Stimulated activated CD8-positive, alpha-beta memory T cell treated with anti-CD3 and anti-CD28 coated beads, Interleukin-7, amount 100 ng/mL, for 48 hours (primary cell): ENCODE measurements around the gene PRKAA2.

Experiments used
- DNase-seq, 2 donors: peaks; one replicate each; pipeline ENCODE4 v3.0.0-alpha.2; 2020; ENCODE audit warnings: low read depth in 1 of 2; ENCODE audit errors: extremely low read depth in 1 of 2

PRKAA2 gene

GRCh38 chr1:56654126-56654923 lies 9.2 kb downstream of the PRKAA2 start:
- DNase-seq, result no peak

- DNase-seq, result no peak
Measured at GRCh38 chr1:56655991-56656613, 11.0 kb downstream of the PRKAA2 start.

- DNase-seq, result no peak
Measured at GRCh38 chr1:56658254-56658653, 13.1 kb downstream of the PRKAA2 start.

GRCh38 chr1:56660293-56660692 lies 15.2 kb downstream of the PRKAA2 start:
- DNase-seq, result no peak

GRCh38 chr1:56663846-56664245 lies 18.7 kb downstream of the PRKAA2 start:
- no peak for DNase-seq

GRCh38 chr1:56665384-56665783 lies 20.3 kb downstream of the PRKAA2 start:
- no peak for DNase-seq

GRCh38 chr1:56666112-56666608 lies 21.0 kb downstream of the PRKAA2 start:
- no peak for DNase-seq

- no peak for DNase-seq
Measured at GRCh38 chr1:56670350-56670749, 25.2 kb downstream of the PRKAA2 start.

GRCh38 chr1:56671085-56671484 lies 26.0 kb downstream of the PRKAA2 start:
- DNase-seq, result no peak

- DNase-seq, result no peak
Measured at GRCh38 chr1:56671542-56671941, 26.4 kb downstream of the PRKAA2 start.

GRCh38 chr1:56672579-56672978 lies 27.5 kb downstream of the PRKAA2 start:
- DNase-seq, result no peak

- DNase-seq, result no peak
Measured at GRCh38 chr1:56675763-56676162, 30.6 kb downstream of the PRKAA2 start.

GRCh38 chr1:56676571-56677035 lies 31.5 kb downstream of the PRKAA2 start:
- no peak for DNase-seq

GRCh38 chr1:56683569-56683968 lies 38.5 kb downstream of the PRKAA2 start:
- no peak for DNase-seq

- no peak for DNase-seq
Measured at GRCh38 chr1:56686169-56686568, 41.1 kb downstream of the PRKAA2 start.

GRCh38 chr1:56688522-56689026 lies 43.5 kb downstream of the PRKAA2 start:
- no peak for DNase-seq

- DNase-seq, result no peak
Measured at GRCh38 chr1:56696663-56697062, 51.5 kb downstream of the PRKAA2 start.

GRCh38 chr1:56703747-56704146 lies 58.6 kb downstream of the PRKAA2 start:
- no peak for DNase-seq

GRCh38 chr1:56707379-56707778 lies 62.3 kb downstream of the PRKAA2 start:
- DNase-seq, result no peak

GRCh38 chr1:56709269-56709880 lies 64.3 kb downstream of the PRKAA2 start:
- DNase-seq, result no peak

GRCh38 chr1:56709995-56710394 lies 64.9 kb downstream of the PRKAA2 start:
- DNase-seq, result no peak

- no peak for DNase-seq
Measured at GRCh38 chr1:56710646-56711045, 65.5 kb downstream of the PRKAA2 start.
